Fibroblast of mammary gland (primary cell): Measurements from ENCODE around the gene AGAP1.

ENCODE experiments used
- DNase-seq: peaks from one replicate; pipeline ENCODE4 v3.0.0-alpha.2; 2010; ENCODE audit warnings: low read depth
- H3K4me3 ChIP-seq: 2 replicates; pipeline ENCODE4 v1.5.1; 2011; ENCODE audit warnings: low read depth, mild to moderate bottlenecking, low read length, moderate library complexity; ENCODE audit not compliant: control insufficient read depth
- CTCF ChIP-seq: conservative IDR thresholded peaks from 2 replicates; pipeline ENCODE4 v1.5.1; 2011; ENCODE audit warnings: low read depth, low read length, inconsistent platforms; ENCODE audit not compliant: control insufficient read depth, insufficient read depth

Gene AGAP1

DNA sequence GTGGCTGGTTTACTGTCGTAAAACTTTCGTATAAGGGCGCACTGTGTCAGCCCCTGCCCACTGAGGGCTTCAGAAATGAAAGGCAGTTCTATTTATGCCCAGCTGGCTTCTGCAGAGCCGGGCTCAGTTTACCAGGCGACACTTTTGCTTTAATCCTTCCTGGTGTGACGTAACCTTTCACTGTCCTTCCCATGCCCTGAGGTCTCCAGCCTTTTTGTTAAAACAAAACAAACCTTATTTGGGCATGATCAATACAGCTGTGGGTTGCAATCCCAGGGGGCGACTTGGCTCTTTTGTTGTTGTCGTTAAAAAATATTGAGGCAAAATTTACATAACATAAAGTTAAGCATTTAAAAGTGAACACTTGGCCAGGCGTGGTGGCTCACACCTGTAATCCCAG, 85.3 kb downstream of the AGAP1 start:
- no peak for TF ChIP-seq CTCF
- DNase-seq: no peak
- no peak overlapping the region for H3K4me3 ChIP-seq

- no peak for TF ChIP-seq CTCF
Measured at GRCh38 chr2:235580426-235581157, 86.7 kb downstream of the AGAP1 start.

DNA sequence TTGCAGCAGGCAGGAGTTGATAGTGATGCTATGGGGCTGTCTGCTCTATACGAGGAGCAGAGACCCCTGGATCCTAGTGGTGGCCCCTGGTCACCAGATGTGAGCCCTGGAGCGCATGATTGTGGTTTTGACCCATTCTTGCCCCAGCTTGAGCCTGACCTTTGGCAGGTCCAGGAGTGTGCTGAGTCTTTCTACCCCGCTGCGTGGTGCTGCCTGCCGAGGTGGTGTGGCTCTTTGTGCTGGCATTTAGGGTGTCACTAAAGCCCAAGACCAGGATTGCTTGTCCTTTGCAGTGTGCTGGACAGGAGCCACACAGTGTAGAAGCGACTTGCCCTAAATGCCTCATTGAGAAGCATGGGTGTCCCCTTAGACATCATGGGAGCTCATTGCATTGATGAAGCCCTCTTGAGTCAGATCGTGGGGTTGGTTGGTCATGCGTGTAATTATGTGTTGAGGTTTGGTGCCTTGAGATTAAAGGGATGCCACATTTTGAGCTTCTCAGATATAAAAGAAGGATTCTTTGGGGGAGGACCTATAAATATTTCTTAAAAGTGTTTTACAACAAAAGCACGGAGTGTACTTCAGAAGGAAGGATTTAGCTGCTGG, 88.3 kb downstream of the AGAP1 start:
- no peak overlapping the region for H3K4me3 ChIP-seq
- TF ChIP-seq CTCF: no peak
- DNase-seq: no peak

More at GRCh38 chr2:235580426-235581157, 86.7 kb downstream of the AGAP1 start:
- no peak overlapping the region for H3K4me3 ChIP-seq
- DNase-seq: no peak

DNA sequence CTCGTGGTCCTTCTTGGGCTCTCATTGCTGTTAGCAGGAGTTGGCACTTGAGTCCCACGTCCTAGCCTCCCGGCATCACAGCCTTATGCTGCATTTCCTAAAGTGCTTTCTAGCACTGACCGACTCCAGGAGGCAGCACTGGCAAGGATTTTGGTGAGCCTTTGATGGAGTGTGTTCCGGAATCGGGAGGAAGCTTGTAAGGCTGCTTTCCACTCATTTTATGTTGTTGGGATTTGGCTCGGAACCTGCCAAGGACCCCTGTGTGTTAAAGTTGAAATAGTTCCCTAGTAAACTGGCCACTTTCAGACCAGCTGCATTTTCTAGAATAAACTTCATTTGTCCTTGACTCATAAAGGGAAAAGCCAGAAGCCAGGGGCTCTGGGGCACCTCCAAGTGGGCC, 88.9 kb downstream of the AGAP1 start:
- H3K4me3 ChIP-seq: no peak overlapping the region
- no peak for TF ChIP-seq CTCF
- DNase-seq: no peak

GRCh38 chr2:235583144-235583543, 89.3 kb downstream of the AGAP1 start:
- TF ChIP-seq CTCF: no peak
- no peak for DNase-seq
- H3K4me3 ChIP-seq: no peak overlapping the region

DNA sequence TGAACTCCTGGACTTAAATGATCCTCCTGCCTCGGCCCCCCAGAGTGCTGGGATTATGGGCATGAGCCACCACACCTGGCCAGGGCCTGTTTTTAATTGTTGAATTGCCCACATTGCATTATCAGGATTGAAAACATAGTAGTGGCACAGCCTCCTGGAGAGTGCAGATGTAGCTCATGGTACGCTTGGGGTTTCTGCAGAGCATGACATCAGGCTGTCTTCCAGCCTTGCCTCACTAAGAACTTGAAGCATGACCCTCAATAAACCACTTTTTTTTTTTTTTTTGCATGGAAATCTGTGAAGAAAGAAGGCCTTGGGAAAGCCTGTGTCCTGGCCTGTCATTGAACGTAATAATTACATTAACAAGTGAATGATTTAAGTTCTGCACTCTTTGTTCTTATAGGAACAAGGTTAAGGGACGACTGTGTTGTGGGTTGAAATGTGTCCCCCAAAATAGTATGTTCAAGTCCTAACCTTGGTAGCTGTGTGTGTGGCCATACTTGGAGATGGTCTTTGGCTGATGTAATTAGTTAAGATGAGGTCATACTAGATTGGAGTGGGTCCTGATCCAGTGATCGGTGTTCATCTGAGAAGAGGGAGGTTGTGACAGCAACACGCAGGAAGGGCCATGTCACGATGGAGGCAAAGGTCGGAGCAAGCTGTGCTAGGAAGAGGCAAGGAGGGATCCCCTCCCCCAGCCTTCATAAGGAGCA, 90.2 kb downstream of the AGAP1 start:
- no peak overlapping the region for H3K4me3 ChIP-seq
- no peak for DNase-seq
- TF ChIP-seq CTCF: no peak
